GM13977 (cell line): ENCODE results near the gene CAMKMT.
"Not testable (repeated sequence)": the region's sequence is repeated elsewhere in the genome, so short reads cannot be mapped to it uniquely, and the experiment has no call there.

ENCODE experiments used
- DNase-seq: peaks from one replicate; pipeline ENCODE4 v3.0.0; 2012; ENCODE audit warnings: low spot score
- in situ Hi-C: fragments of 300-500 bp; cut with MboI; formaldehyde crosslinking; loops from one replicate; pipeline ENCODE4 v1.12.0; 2022; ENCODE audit warnings: low sequenced_read_pairs, low pct_unique_long_range_greater_than_20kb, mixed read lengths, inconsistent platforms; ENCODE audit not compliant: unreplicated experiment
- TF ChIP-seq, protein P1 (sequence below): IDR thresholded peaks from 2 replicates; pipeline ENCODE4 v1.5.1; 2012; ENCODE audit warnings: mild to moderate bottlenecking, control low read depth; ENCODE audit not compliant: insufficient read depth; ENCODE audit errors: extremely low read depth, missing control alignments

The CAMKMT gene

DNA sequence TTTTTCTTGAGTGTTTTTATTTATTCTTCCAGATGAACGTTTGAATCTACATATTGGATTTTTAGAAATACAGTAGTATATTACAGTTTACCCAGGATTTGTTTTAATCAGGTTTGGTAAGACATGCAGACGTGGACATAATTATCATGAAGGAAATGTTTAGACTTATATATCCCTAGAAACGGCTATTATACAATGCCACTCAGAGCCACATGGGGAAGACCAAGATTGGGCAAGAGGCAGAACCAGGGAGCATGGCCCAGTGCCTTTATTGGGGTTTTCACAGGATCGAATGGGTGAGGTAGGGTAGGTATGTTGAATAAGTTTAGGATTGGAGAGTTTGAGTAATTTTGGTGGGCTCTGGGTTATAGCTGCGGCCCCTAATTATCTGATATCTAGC is 212.2 kb downstream of the CAMKMT start:
- TF ChIP-seq, protein P1, sequence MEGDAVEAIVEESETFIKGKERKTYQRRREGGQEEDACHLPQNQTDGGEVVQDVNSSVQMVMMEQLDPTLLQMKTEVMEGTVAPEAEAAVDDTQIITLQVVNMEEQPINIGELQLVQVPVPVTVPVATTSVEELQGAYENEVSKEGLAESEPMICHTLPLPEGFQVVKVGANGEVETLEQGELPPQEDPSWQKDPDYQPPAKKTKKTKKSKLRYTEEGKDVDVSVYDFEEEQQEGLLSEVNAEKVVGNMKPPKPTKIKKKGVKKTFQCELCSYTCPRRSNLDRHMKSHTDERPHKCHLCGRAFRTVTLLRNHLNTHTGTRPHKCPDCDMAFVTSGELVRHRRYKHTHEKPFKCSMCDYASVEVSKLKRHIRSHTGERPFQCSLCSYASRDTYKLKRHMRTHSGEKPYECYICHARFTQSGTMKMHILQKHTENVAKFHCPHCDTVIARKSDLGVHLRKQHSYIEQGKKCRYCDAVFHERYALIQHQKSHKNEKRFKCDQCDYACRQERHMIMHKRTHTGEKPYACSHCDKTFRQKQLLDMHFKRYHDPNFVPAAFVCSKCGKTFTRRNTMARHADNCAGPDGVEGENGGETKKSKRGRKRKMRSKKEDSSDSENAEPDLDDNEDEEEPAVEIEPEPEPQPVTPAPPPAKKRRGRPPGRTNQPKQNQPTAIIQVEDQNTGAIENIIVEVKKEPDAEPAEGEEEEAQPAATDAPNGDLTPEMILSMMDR: no peak
- DNase-seq: no peak
- in situ Hi-C loops: no loop called here

DNA sequence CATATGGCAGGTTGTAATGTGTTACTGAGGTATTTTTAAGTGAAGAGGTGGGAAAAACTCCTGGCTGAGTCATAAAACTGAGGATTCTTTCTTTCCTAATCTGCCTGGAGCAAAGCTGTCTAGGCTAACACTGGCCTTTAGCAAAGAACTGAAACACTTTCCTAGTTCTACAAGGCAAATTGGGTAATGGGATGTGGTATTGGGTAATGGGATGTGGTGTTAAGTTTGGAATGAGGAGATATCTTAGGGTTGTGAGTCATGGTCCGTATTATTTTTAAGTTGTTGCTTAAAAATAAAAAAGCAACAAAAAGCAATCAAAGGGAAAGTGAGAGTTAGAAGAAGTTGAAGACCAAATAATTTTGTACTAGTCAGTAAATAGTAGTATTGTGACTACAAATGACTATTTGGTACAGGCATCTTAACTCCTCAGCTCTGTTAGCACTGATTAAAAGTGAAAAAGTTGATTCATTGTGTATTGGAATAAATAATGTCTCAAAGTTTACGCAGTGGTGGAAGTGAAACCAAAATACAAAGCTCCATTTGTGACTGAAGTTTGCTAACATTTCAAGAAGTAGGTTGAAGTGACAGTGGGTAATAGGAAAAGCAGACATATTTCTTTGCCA is 216.8 kb downstream of the CAMKMT start:
- in situ Hi-C loops: no loop called here
- TF ChIP-seq, protein P1: no peak
- peak; percentile 62 for DNase-seq

DNA sequence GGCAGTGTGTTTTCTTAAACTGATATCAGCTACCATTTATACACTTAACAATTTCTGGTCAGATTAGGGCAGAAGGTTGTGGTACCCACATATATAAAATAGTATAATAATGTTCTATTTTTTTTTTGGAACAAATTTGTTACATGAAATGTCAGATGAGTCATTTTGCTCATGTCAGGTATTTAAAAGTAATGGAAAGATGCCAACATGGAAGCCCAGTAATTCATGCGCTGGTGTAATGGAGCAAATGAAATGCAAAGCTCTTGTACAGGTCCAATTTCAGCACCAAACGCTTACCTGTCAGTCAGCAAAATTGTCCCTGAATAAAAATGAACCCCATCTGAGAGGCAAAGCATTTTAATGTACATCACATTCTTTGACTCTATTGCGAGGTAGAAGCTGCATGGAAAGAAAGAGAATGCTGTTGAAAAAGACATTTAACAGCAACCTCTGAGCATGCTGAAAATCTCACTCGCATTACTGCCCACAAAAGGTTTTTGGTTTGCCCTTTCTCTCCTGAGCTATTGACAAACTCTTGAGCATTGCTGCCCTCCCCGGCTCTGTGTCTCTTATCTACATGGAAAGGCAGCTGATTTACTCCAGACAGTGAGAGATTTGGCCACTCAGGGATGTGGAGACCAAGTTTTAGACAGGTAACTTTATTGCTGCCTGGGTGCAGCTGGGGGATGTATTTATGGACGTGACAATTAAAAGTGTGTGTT is 217.5 kb downstream of the CAMKMT start:
- TF ChIP-seq, protein P1: no peak
- in situ Hi-C loops: no loop called here
- DNase-seq: no peak

DNA sequence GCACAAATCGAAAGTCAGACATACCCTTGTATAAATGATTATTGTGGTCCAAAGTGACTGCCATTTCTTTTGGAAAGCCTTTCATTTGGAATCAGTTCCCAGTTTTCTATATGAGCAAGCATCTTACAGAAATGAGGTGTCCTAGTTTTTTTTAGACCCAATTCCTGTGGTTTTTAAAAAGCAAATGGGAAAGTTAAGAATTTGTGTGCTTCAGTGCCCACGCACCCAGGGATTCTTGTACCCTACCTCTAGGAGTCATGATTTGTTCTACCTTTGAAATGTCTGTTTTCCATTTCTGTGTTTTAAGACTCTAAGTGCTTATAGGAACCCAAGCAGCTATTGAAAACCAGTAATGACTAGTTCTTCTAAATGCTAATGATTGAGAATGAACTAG is 218.1 kb downstream of the CAMKMT start:
- in situ Hi-C loops: no loop called here
- no peak for DNase-seq
- TF ChIP-seq, protein P1: no peak

DNA sequence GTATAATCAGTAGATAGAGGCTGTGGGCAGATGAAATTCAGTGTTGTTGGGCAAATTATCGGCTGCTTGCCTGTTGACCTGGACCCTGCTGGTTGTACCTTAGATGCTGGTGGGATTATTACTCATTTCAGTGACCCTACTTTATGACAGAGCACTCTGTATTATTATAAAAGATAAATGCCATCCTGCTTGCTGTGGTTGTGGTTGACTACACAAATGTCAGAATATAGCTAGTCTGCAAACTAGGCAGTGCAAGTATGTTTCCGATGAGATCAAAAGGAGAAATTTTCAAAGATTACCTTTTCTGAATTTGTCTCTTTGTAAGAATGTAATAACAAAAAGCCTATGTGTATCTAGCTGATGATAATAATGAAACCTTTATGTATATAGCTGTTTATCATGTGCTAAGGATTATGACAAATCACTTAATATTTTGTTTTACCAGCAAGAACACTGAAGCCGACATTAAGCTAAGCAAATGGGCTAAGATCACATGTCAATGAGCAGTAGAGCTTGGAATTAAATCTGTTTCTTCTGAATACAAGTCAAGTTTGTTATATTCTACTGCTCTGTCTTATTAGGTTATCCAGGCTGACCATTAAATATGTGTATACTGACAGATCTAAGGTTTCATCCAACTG is 219.2 kb downstream of the CAMKMT start:
- DNase-seq: no peak
- in situ Hi-C loops: no loop called here
- TF ChIP-seq, protein P1: no peak

DNA sequence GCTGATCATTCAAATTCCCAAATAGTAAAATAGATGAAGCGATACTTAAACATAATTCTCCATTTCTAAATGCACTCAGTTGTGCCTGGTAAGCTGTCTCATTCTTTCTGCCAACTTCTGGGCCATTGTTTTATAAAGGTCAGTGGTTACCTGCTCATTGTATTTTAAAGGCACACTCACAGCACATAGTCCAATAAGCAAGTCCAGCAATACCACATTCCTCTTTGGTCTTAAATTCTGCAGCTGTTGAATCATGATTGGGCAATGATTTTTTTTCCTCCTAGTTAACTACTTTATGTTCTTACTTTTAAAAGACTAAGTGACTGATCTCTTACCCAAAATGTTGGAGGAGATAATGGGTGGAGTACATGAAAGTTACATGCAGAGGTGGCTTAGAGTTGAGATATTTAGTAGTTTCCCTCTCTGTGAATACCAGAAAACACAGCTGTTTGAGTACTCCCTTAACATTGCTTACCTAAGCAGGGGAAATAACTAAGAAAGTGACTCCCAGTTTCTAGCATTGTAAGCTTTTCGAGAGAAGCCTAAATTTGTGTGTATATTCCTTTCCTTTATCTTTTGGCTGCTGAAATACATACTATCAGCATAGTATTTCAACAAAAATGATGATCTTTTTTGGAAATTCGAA is 220.7 kb downstream of the CAMKMT start:
- in situ Hi-C loops: no loop called here
- TF ChIP-seq, protein P1: no peak
- DNase-seq: no peak

DNA sequence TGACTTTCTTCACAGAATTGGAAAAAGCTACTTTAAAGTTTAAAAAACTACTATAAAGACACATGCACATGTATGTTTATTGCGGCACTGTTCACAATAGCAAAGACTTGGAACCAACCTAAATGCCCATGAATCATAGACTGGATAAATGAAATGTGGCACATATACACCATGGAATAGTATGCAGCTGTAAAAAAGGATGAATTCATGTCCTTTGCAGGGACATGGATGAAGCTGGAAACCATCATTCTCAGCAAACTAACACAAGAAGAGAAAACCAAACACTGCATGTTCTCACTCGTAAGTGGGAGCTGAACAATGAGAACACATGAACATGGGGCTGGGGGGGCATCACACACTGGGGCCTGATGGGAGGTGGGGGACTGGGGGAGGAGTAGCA is 233.9 kb downstream of the CAMKMT start:
- in situ Hi-C loops, DNase-seq: not testable (repeated sequence)
